Astrocyte (in vitro differentiated cells and primary cell): ENCODE results near the gene SFTA2.

Experiments
- EZH2 ChIP-seq: IDR thresholded peaks from 2 replicates; pipeline ENCODE4 v1.6.1; 2012; ENCODE audit warnings: mild to moderate bottlenecking, low read length, inconsistent platforms; ENCODE audit not compliant: insufficient read depth
- TF ChIP-seq, protein P1 (sequence below): IDR thresholded peaks from 2 replicates; pipeline ENCODE4 v1.5.1; 2011; ENCODE audit warnings: low read depth, mild to moderate bottlenecking, inconsistent platforms, low read length, moderate library complexity; ENCODE audit not compliant: insufficient read depth

DNA sequence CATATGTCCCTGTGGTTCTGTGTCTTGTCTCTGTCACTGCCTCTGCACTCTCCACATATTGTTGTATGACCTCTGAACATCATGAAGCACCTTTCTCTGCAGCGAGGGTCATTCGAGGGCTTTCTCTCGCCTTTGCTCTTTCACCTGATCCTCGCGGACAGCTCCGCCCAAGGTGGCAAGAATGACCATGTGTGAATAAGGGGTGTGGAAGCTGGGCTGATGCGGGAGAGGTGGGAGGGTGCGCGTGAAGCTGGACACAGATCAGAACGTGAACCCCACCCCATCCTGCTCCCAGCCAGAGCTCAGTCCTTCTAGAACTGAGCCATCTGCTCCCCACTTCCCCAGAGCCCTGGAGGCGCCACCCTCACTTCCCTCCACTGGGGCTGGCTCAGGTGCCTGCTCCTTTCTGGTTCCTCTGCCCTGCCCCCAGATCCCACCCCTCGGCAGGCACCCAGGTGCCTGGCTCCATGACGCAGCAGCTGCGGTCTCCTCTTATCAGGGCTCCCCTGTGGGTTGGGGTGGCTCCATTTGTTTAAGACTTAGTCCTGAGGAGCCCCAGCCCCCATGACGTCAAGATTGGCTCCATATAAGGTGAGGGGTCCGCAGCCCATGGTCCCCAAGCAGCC, 8.5 kb upstream of the SFTA2 start, which contains the start of gene MUCL3:
- TF ChIP-seq, protein P1, sequence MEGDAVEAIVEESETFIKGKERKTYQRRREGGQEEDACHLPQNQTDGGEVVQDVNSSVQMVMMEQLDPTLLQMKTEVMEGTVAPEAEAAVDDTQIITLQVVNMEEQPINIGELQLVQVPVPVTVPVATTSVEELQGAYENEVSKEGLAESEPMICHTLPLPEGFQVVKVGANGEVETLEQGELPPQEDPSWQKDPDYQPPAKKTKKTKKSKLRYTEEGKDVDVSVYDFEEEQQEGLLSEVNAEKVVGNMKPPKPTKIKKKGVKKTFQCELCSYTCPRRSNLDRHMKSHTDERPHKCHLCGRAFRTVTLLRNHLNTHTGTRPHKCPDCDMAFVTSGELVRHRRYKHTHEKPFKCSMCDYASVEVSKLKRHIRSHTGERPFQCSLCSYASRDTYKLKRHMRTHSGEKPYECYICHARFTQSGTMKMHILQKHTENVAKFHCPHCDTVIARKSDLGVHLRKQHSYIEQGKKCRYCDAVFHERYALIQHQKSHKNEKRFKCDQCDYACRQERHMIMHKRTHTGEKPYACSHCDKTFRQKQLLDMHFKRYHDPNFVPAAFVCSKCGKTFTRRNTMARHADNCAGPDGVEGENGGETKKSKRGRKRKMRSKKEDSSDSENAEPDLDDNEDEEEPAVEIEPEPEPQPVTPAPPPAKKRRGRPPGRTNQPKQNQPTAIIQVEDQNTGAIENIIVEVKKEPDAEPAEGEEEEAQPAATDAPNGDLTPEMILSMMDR: no peak
- TF ChIP-seq EZH2: no peak
